Amniotic stem cell (primary cell): ENCODE measurements around the gene CDHR1.

Experiments used
- DNase-seq: peaks from one replicate; lab custom pipeline; 2025; lab: John Stamatoyannopoulos, UW

The CDHR1 gene

DNA sequence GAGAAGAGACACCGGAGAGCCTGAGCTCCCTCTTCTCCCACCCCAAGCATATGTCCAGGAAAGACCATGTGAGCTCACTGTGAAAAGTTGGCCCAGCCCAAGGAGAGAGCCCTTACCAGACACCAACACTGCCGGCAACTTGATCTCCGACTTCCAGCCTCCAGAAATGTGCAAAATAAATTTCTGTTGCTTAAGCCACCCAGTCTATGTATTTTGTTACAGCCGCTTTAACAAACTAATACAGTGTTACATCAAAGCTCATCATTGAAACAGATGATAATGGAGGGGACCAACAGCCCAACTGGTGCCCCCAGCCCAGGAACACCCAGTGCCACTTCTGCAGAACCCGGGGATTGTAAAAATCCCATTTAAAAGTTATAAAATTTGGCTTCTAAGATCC lies 69.4 kb downstream of the CDHR1 start:
- DNase-seq: no peak

DNA sequence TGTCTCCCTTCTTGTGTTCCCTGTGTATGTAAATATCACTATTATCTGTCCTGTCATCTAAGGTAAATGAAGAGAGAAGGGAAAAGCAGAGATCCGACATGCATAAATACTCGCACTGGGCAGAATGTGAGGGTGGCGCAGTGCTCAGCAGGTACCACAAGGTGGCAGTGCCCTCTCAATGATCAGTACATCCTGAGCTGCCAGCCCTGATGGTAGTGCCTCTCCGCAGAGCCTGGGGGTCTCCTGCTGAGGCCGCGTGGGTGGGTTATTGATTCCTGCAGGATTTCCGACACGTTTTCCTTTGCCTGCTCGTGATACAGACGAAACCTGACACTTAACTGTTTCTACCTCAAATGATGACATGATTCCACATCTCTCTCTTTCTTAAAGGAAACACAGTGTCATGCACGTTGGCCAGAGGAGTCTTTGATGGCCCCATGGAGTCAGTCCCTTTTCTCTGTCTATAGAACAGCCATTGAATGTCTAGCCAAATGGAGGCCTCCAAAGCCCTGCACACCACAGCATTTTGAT lies 70.3 kb downstream of the CDHR1 start:
- DNase-seq: peak; percentile 4

DNA sequence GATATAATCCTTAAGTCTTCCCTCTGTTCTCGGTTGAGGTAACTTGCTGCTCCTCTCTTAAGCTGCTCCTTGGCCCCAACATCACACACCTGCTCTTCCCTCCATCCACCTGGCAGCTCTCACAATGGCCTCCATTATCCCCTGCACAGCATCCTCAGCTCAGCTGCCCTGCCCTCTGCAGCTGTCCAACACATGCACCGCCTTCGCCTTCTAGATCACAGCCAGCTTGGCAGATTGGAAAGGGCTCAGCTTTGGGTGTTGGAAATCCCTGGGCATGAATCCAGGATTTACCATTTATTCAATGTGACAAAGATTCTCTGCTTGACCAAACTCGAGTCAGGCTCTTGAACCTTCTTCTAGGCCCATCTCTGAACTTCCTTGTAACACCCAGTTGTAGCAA lies 71.1 kb downstream of the CDHR1 start:
- no peak for DNase-seq

DNA sequence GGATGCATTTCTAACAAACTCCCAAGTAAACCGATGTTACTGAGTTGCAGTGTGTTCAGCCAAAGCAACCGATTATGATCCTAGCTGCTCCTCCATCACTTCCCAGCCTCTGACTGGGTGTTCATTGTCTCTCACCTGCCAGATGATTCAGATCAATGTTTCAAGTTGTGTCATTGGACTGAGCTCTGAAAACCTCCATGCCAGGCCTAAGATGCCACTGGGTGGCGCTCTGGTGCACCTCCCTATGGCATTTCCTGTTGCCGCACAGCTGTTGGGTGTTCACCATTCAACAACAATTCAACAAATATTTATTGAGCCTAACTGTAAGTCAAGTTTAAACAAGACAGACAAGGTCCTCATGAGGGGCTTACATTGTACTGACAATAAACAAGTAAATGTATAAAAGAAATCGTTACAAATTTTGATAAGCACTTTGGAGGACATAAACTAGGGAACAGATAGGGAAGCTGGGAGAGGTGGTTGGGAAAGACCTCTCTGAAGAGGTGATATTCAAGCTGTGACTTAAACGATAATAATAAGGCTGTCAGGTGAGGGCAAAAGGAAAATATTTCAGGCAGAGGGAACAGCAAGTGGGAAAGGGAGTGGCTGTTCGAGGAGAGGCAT lies 73.3 kb downstream of the CDHR1 start:
- peak; percentile 47 for DNase-seq

DNA sequence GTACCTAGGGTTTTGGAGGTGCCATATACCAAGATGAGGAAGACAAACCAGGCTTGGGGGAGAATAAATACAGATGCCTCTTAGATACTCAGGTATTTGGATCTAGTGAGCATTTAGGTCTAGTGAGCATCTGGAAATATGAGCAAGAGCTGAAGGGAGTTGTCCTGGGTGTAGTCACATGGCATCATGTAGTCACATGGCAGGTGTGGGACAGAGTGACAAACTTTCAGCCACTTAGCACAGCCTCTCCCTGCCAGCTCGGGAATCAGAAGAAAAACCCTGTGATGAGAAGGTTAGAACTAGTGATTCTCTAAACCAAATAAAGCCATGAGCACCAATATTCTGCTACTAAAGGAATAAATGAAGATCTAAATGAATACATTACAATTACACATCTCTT lies 74.8 kb downstream of the CDHR1 start:
- no peak for DNase-seq
